Hematopoietic multipotent progenitor cell (in vitro differentiated cells): ENCODE results near the gene BTBD7. TPM values are rescaled to one million over a fixed set of nuclear protein-coding genes. Genes with fewer than 3 reads are reported as not detected.

ENCODE experiments used
- DNase-seq, 3 donors: peaks; one replicate each; pipeline ENCODE4 v3.0.0-alpha.2; 2011 to 2015; ENCODE audit warnings: low read depth in 2 of 3, low spot score in 2 of 3
- total RNA-seq: library from RNA; depleted of rRNA; stranded (reverse); fragments of >200 nt; gene quantifications from one replicate; pipeline ENCODE4 v1.2.3, GENCODE V29; 2012

The BTBD7 gene
- total RNA-seq, 1 donor: 10.5 TPM

DNA sequence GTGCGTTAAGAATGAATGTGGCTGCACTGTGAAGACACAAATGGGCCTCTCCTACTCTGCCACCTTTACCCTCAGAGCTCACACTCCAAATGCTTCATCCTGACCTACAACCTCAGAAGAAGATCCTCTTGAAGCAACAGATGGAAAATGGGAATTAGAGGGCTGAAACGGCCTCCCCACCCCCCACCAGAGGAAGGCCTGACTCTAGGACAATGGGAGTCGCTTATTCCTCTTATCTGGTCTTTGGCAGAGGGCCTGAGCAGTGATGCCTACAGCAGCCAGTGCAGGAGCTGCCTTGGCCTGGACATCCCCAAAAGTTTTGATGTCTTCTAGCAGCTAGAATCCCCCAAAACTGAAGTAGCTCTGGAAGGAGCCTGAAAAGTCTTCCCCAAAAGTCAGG is 29.2 kb downstream of the BTBD7 start:
- DNase-seq: no peak

DNA sequence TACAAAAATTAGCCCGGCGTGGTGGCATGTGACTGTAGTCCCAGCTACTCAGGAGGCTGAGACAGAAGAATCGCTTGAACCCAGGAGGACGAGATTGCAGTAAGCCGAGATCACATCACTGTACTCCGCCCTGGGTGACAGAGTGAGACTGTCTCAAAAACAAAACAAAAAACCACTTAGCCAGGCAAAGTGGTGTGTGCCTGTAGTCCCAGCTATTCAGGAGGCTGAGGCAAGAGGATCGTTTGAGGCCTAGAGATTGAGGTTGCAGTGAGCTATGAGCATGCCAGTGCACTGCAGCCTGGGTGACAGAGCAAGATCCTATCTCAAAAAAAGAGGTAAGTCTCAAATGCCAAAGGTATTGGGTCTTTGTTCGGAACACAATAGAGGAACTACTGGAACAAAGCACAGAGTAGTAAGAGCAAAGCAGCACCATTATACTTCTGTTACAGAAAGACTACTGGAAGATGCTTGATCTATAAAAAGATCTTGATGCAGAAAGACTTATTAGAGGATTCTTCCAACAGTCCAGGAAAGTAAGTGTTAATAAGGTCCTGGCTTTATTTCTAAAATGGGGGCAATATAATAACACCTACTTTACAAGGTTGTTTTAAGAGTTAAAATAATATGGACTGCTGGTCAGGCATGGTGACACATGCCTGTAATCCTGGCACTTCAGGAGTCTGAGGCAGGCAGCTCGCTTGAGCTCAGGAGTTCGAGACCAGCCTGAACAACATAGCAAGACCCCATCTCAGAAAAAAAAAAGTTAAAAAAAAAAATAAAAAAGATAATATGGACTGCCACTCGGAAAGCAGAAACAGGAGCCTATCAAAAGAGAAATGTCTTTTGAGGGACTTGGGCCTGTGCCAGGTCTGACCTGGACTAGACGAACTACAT is 29.9 kb downstream of the BTBD7 start:
- no peak for DNase-seq

- DNase-seq: no peak
Observed at GRCh38 chr14:93301821-93302447, 30.9 kb downstream of the BTBD7 start.

DNA sequence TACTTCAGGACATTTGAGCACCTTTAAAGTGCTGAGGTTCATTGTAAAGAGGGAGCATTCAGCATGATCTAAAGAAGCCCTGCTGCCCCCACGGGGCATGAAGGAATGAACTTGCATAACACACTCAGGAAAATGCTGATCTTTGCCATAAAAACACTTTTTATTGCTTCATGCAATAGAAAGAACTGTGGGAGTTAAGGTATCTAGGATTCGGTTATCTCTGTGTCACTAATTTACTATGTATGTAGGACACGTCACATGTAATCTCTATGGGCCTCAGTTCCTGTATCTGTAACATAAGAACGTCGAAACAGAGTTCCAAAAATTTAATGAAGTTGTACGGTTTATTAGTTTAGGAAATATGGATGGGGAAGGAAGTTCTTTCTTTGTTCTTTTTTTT is 33.0 kb downstream of the BTBD7 start:
- no peak for DNase-seq

- no peak for DNase-seq
Observed at GRCh38 chr14:93299416-93299815, 33.4 kb downstream of the BTBD7 start.

GRCh38 chr14:93295541-93296220 is 37.2 kb downstream of the BTBD7 start:
- DNase-seq: no peak

GRCh38 chr14:93286212-93286890 is 46.5 kb downstream of the BTBD7 start:
- no peak for DNase-seq

DNA sequence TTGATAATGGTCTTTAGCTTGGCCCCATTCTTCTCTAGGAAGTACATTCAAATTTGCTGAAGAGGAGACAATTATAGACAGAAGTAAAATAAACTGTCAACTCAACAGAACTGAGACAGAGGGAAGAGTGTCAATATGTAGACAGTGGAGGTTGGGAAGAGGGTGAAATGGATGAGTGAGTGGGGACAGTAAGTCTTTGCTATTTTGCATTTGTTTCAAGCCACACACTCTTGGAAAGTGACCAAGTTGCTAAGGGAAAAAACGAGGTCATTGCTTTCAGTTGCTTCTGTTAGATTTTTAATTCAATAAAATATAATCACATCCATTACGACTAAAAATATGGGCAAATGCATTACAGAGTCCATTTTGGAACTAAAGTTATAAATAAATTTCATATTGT is 47.8 kb downstream of the BTBD7 start:
- no peak for DNase-seq

DNA sequence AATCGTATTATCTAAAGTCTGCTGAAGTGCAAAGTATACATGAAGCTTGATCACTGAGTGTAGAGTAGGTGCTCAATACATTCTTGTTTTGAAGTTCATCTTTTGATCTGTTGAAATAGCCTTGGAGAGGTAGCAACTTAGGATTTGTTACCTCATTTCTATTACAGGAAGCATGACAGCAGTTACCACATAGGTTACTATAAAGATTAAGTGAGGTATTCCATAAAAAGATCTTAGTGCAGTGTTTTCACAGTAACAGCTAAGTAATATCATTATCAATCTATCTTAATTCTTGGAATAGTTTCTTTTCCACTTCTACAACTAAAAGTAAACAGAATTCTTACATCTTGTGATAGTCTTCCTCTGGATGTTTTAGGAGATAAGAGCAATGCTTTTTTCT is 50.9 kb downstream of the BTBD7 start:
- DNase-seq: no peak

DNA sequence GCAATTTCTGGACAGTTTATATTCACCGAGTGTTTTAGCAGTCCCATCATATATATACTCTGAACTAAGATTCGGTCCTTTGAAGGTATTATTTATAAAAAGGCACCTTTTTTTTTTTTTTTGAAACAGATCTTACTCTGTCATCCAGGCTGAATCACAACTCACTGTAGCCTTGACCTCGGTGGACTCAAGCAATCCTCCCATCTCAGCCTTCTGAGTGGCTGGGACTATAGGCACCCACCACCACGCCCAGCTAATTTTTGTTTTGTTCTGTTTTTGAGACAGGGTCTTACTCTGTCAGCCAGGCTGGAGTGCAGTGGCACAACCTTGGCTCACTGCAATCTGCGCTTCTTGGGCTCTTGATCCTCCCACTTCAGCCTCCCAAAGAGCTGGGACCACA is 52.1 kb downstream of the BTBD7 start:
- no peak for DNase-seq

DNA sequence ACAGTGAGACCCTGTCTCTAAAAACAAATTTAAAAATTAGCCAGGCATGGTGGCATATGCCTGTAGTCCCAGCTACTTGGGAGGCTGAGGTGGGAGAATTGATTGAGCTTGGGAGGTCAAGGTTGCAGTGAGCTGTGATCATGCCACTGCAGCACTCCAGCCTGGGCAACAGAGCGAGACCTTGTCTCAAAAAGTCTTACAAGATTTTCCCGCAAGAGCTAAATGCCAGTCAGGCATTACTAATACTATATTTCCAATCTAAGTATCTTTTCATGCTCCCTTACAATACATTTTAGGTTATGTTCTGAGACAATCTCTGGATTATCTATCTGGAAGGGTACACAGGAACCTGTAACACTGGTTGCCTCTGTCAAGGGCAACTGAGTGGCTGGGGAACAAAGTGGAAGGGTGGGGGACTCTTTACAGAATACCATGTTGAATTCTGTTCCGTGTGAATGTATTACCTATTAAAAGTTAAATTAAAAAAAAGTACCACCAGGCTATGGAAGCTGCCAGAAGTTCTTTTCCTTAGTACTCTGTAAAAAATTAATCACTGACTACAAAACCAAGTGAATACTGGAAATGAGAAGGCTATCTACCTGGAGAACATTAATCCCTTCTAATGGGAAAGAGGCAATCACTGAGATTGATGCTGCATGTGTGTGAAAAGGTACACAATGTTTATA is 56.7 kb downstream of the BTBD7 start:
- no peak for DNase-seq

GRCh38 chr14:93274055-93274806 is 58.6 kb downstream of the BTBD7 start:
- no peak for DNase-seq

- no peak for DNase-seq
Observed at GRCh38 chr14:93271111-93271510, 61.7 kb downstream of the BTBD7 start.

- DNase-seq: no peak
Observed at GRCh38 chr14:93269341-93270068, 63.3 kb downstream of the BTBD7 start.

DNA sequence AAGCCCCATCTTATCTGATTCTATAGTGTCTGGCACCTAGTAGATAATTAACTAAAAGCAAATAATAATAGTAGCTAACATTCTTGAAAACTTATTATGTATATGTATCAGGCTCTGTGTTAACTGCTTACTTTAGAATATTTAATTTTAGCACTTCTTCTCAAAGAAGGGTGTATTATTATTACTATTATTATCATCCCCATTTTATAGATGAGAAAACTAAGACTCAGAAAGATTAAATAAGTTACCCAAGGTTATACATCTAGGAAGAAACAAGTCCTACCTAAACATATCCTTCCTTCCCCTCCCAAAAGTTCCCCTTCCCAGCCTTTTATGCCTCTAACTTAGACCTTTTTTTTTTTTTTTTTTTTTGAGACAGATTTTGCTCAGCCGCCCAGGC is 64.4 kb downstream of the BTBD7 start:
- DNase-seq: no peak

- no peak for DNase-seq
Observed at GRCh38 chr14:93267149-93267711, 65.6 kb downstream of the BTBD7 start.

GRCh38 chr14:93266127-93266526 is 66.7 kb downstream of the BTBD7 start:
- DNase-seq: no peak

- no peak for DNase-seq
Observed at GRCh38 chr14:93263416-93263815, 69.4 kb downstream of the BTBD7 start.

- DNase-seq: no peak
Observed at GRCh38 chr14:93262446-93262845, 70.4 kb downstream of the BTBD7 start.
